Caki2 (cell line): ENCODE results near the gene REN. TPM values are rescaled to one million over a fixed set of nuclear protein-coding genes. Genes with fewer than 3 reads are reported as not detected.

Experiments used
- DNase-seq: peaks from one replicate; pipeline ENCODE4 v3.0.0-alpha.2; 2015; ENCODE audit warnings: low read depth
- in situ Hi-C: cut with HindIII; loops from 2 replicates; pipeline ENCODE4 v1.10.0; 2016; ENCODE audit warnings: low sequenced_read_pairs, low pct_unique_long_range_greater_than_20kb, mixed read lengths
- total RNA-seq: library from RNA; depleted of rRNA; stranded (reverse); fragments of >200 nt; shearing (Covaris generic); gene quantifications from 2 replicates; pipeline ENCODE4 v1.2.3, GENCODE V29; 2014; ENCODE audit warnings: low replicate concordance

Gene REN
- total RNA-seq, 1 experiment from 2014 or later, result not detected

- DNase-seq, result no peak
- in situ Hi-C loops, result loop anchor here (25.0 kb wide), 1 partner anchor 283 kb away; the partner anchor contains the start of gene SNRPE
Measured at GRCh38 chr1:204145033-204145504, 21.1 kb downstream of the REN start.

- DNase-seq, result no peak
- in situ Hi-C loops, result loop anchor here (25.0 kb wide), 1 partner anchor 281 kb away; the partner anchor contains the start of gene SNRPE
Measured at GRCh38 chr1:204143276-204144041, 22.7 kb downstream of the REN start.

GRCh38 chr1:204142032-204142974 is 23.8 kb downstream of the REN start:
- in situ Hi-C loops, result loop anchor here (25.0 kb wide), 1 partner anchor 280 kb away; the partner anchor contains the start of gene SNRPE
- no peak for DNase-seq

GRCh38 chr1:204141131-204141530 is 25.0 kb downstream of the REN start:
- no peak for DNase-seq
- in situ Hi-C loops, result loop anchor here (25.0 kb wide), 1 partner anchor 279 kb away; the partner anchor contains the start of gene SNRPE

GRCh38 chr1:204139952-204140351 is 26.2 kb downstream of the REN start:
- in situ Hi-C loops, result loop anchor here (25.0 kb wide), 1 partner anchor 278 kb away; the partner anchor contains the start of gene SNRPE

GRCh38 chr1:204139088-204139487 is 27.0 kb downstream of the REN start:
- no peak for DNase-seq
- in situ Hi-C loops, result loop anchor here (25.0 kb wide), 1 partner anchor 277 kb away; the partner anchor contains the start of gene SNRPE

More at GRCh38 chr1:204139952-204140351, 26.2 kb downstream of the REN start:
- no peak for DNase-seq

- in situ Hi-C loops, result loop anchor here (25.0 kb wide), 1 partner anchor 275 kb away; the partner anchor contains the start of gene SNRPE
- no peak for DNase-seq
Measured at GRCh38 chr1:204136814-204137213, 29.3 kb downstream of the REN start.

- no peak for DNase-seq
- in situ Hi-C loops, result loop anchor here (25.0 kb wide), 1 partner anchor 272 kb away; the partner anchor contains the start of gene SNRPE
Measured at GRCh38 chr1:204134103-204134502, 32.0 kb downstream of the REN start.

GRCh38 chr1:204132718-204133117 is 33.4 kb downstream of the REN start:
- no peak for DNase-seq
- in situ Hi-C loops, result loop anchor here (25.0 kb wide), 1 partner anchor 270 kb away; the partner anchor contains the start of gene SNRPE

- in situ Hi-C loops, result loop anchor here (25.0 kb wide), 1 partner anchor 270 kb away; the partner anchor contains the start of gene SNRPE
- DNase-seq, result no peak
Measured at GRCh38 chr1:204131978-204132377, 34.2 kb downstream of the REN start.

- in situ Hi-C loops, result loop anchor here (25.0 kb wide), 1 partner anchor 269 kb away; the partner anchor contains the start of gene SNRPE
- DNase-seq, result peak; percentile 58
Measured at GRCh38 chr1:204130981-204131892, 34.9 kb downstream of the REN start.

- in situ Hi-C loops, result loop anchor here (25.0 kb wide), 1 partner anchor 268 kb away; the partner anchor contains the start of gene SNRPE
- DNase-seq, result no peak
Measured at GRCh38 chr1:204130178-204130577, 36.0 kb downstream of the REN start.

- peak; percentile 28 for DNase-seq
- in situ Hi-C loops, result loop anchor here (25.0 kb wide), 1 partner anchor 267 kb away; the partner anchor contains the start of gene SNRPE
Measured at GRCh38 chr1:204128964-204129896, 36.9 kb downstream of the REN start.

GRCh38 chr1:204128464-204128963 is 37.6 kb downstream of the REN start:
- peak; percentile 25 for DNase-seq
- in situ Hi-C loops, result loop anchor here (25.0 kb wide), 1 partner anchor 266 kb away; the partner anchor contains the start of gene SNRPE

GRCh38 chr1:204127597-204128242 is 38.4 kb downstream of the REN start:
- in situ Hi-C loops, result loop anchor here (25.0 kb wide), 1 partner anchor 265 kb away; the partner anchor contains the start of gene SNRPE
- peak; percentile 51 for DNase-seq
